GM12874 (cell line): Measurements from ENCODE around the gene GALNTL6.

ENCODE experiments used
- CTCF ChIP-seq: IDR thresholded peaks from 2 replicates; pipeline ENCODE4 v1.5.1; 2011; ENCODE audit warnings: low read depth, mild to moderate bottlenecking, control low read depth, low read length, moderate library complexity; ENCODE audit not compliant: insufficient read depth

GALNTL6 gene

DNA sequence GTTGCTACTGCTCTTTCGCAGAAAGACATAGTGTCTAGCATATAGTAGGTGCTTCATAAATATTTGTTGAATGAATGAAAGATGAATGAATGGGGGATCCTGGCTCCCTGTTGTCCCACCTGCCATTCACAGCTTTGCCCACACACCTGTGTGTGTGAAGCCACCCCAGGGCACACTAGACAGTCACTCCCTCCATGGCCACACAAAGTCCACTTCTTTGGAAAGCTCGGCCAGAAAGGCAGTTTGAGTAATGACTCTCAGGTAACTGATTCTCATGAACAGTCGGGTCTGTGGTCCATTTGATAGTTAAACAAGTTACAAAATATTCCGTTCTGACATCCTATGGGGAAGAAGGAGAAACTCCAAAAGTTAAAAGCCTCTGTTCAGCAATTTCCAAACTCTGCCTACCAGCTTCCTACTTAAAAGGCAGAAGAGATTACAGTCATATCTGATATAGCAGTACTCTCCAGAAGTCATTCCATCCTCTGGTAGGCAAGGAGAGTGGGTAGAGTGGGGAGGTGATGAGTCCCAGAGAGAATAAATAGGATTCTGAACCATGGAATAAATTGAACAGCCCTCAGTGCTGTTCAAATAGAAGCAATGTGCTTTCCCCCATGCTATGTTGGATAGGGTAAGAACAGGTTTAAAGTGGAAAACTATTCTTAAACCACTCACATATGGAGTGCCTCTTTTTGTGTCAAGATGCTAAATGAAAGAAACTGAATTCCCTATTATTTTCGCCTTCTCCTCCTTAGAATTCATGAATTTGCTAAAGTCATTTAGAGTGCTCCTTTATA is 1150.5 kb downstream of the GALNTL6 start:
- TF ChIP-seq CTCF = no peak

- TF ChIP-seq CTCF = no peak
These were observed 1161.4 kb downstream of the GALNTL6 start for GRCh38 chr4:172974586-172974985.

GRCh38 chr4:172975651-172976229 is 1162.5 kb downstream of the GALNTL6 start:
- no peak for TF ChIP-seq CTCF

DNA sequence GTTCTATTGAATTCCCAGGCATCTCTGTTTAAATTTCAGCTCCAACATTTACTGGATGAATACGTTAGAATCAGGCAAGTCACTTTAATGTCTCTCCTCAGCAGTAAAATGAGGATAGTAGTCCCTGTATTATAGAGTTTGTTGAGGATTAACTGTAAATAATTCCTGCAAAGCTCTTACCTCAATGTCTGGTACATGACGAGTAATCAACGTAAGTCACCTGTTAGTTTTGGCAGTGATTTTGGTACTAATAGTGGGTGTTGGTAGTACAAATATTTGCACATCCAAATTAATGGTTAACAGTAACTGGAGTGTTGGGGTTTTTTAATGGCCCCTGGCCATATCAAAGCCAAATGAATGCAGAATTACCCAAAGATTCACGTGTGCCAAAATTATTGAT is 1165.6 kb downstream of the GALNTL6 start:
- TF ChIP-seq CTCF = no peak

DNA sequence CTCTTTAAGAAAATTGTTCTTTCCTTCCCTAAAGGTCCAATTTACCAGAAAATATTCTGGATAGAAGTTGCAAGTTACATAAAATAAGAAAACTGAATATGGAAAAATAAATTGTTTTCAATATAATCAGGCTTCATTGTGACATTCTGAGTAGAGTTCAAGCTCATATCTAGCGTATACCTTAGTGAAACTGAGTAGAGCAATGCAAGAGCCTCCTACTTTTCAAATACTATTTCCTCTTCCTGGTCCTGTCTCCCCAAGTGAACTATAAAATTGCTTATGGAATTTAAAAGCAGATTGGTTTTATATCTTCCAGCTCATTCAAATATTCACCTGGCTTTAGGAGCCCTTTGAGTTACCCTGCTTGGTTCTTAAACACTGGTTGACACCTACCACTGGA is 1166.1 kb downstream of the GALNTL6 start:
- no peak for TF ChIP-seq CTCF

GRCh38 chr4:172980219-172980618 is 1167.0 kb downstream of the GALNTL6 start:
- TF ChIP-seq CTCF = no peak

GRCh38 chr4:172982151-172982590 is 1169.0 kb downstream of the GALNTL6 start:
- no peak for TF ChIP-seq CTCF
